Measurements from ENCODE around the gene DTNB. TPM values are rescaled to one million over a fixed set of nuclear protein-coding genes. Genes with fewer than 3 reads are reported as not detected.

DTNB gene
- total RNA-seq, 1 donor from 2014 or later, result 30.5 TPM

DNA sequence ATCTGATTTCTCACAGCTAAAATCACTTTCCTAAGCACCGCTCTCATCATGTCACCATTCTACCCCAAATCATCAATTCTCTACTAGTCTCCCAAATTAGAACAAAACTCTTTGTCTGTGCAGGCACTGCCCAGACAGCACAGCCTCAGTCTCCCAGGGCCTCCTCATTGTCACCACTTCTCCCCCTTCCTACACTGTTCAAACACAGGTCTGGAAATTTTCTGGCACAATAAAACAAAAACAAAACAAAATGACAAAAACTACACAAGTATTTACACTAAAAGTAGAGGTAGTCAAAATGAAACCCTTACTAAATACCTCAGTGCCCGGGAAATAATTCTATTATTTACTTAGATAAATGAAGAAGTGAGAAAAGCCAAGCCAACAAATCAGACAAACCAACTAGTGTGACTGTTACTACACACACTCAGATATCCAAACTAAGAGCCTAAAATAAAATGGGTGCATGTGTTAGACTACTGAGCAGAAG is 175.4 kb downstream of the DTNB start:
- H3K9me3 Mint-ChIP-seq, result no peaks in the 10 kb centered on the region
- H3K27ac Mint-ChIP-seq, result no peak overlapping the region
- H3K27me3 Mint-ChIP-seq, result no peaks in the 10 kb centered on the region
- no peak for DNase-seq
- H3K36me3 Mint-ChIP-seq (ENCODE audit: low read depth), result no peaks in the 10 kb centered on the region
- intact Hi-C loops (cut with micrococcal nuclease), result no loop called here
- no peak overlapping the region for H3K4me3 Mint-ChIP-seq
- peaks cover 9% of the 10 kb centered on the region for H3K4me1 Mint-ChIP-seq

DNA sequence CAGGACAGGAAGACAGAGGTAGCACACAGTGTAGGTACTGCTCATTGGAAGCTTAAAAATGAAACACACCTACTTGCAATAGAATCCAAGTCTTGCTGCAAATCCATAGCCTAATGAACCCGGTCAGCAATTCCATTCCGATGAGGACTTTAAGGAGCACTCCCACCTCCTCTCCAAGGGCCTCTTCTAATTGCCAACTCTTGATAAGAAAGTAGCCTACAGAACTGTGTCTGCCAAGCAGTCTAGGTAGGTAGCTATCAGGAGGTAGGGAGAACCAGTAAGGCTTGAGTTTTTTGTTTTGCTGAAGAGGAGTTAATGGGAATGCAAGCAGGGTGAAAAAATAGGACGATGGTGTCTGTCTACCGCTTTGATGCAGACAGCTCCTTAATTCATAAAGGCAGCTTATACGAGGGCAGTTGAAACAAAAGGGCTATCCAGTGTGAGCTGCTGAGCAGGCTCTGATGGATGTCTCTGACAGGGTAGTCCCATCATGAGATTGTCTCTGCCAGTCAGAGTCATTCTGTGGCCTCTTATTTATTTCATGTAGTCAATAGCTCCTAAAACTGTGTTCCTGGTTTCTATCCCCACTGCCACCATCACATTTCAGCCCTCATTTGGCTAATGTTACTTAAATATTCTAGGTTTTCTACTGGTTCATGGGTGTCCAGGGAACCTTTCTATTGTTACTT is 176.0 kb downstream of the DTNB start:
- peaks cover 12% of the 10 kb centered on the region for H3K4me1 Mint-ChIP-seq
- H3K36me3 Mint-ChIP-seq (ENCODE audit: low read depth), result no peaks in the 10 kb centered on the region
- H3K4me3 Mint-ChIP-seq, result no peak overlapping the region
- no peaks in the 10 kb centered on the region for H3K9me3 Mint-ChIP-seq
- intact Hi-C loops (cut with micrococcal nuclease), result no loop called here
- DNase-seq, result no peak
- no peak overlapping the region for H3K27ac Mint-ChIP-seq
- H3K27me3 Mint-ChIP-seq, result no peaks in the 10 kb centered on the region

DNA sequence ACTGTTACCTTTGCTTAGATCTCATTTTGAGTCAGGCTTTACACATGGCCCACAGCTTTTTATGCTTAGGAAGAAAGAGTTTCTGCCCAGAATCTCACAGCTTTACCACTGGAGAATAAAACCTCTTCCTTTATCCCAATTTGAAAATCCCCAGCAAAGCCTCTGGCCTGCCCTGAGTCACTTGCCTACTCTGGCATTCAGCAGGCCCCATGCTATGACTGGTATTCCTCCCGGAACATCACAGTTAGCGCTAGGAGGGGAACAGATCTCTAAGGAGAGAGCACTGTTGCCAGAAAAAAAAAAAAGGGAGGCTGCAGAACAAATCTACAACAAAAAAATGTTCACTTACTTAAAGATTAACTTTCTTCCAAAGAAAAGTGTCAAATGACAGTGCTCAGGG is 178.8 kb downstream of the DTNB start:
- Mint-ChIP-seq H3K4me1 (peaks cover 18% of the 10 kb centered on the region), H3K4me3 (no peak overlapping the region), H3K27me3 (no peaks in the 10 kb centered on the region), H3K27ac (no peak overlapping the region), H3K36me3 (ENCODE audit: low read depth) (no peaks in the 10 kb centered on the region), H3K9me3 (no peaks in the 10 kb centered on the region)
- intact Hi-C loops (cut with micrococcal nuclease), result loop anchor here (5.0 kb wide), 1 partner anchor 42 kb away; no protein-coding TSS in a partner anchor
- DNase-seq, result no peak

DNA sequence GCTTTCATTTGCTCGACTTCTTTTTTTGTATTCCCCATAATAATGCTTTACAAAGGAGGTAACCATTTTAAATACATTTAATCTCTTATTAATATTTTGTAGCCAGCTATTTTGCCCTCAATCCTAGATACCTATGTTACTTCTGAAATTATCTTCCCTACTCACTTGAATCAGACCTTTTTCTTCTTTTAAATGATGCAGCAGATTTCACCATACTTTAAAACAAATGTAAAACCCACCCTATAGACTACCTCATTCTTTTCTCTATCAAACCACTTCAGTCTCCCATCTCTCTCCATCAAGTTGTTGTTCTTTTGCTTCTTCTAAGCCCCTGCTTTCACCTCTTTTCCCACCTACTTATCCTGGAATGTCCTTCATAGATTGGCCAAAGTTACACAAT is 180.2 kb downstream of the DTNB start:
- no peak for DNase-seq
- Mint-ChIP-seq H3K27me3 (no peaks in the 10 kb centered on the region), H3K9me3 (no peaks in the 10 kb centered on the region), H3K36me3 (ENCODE audit: low read depth) (peaks cover 2% of the 10 kb centered on the region), H3K4me1 (peaks cover 18% of the 10 kb centered on the region), H3K27ac (no peak overlapping the region), H3K4me3 (no peak overlapping the region)
- intact Hi-C loops (cut with micrococcal nuclease), result loop anchor here (5.0 kb wide), 1 partner anchor 41 kb away; no protein-coding TSS in a partner anchor

GRCh38 chr2:25492726-25493125 is 180.7 kb downstream of the DTNB start:
- Mint-ChIP-seq H3K27me3 (no peaks in the 10 kb centered on the region), H3K4me1 (peaks cover 13% of the 10 kb centered on the region), H3K4me3 (no peak overlapping the region), H3K36me3 (ENCODE audit: low read depth) (peaks cover 4% of the 10 kb centered on the region), H3K27ac (no peak overlapping the region), H3K9me3 (no peaks in the 10 kb centered on the region)
- intact Hi-C loops (cut with micrococcal nuclease), result loop anchor here (5.0 kb wide), 1 partner anchor 40 kb away; no protein-coding TSS in a partner anchor
- DNase-seq, result no peak

GRCh38 chr2:25491966-25492532 is 181.3 kb downstream of the DTNB start:
- no peak for DNase-seq
- Mint-ChIP-seq H3K36me3 (ENCODE audit: low read depth) (peaks cover 7% of the 10 kb centered on the region), H3K9me3 (no peaks in the 10 kb centered on the region), H3K27me3 (no peaks in the 10 kb centered on the region), H3K4me1 (peaks cover 12% of the 10 kb centered on the region), H3K4me3 (no peak overlapping the region), H3K27ac (no peak overlapping the region)
- intact Hi-C loops (cut with micrococcal nuclease), result loop anchor here (5.0 kb wide), 1 partner anchor 40 kb away; no protein-coding TSS in a partner anchor

DNA sequence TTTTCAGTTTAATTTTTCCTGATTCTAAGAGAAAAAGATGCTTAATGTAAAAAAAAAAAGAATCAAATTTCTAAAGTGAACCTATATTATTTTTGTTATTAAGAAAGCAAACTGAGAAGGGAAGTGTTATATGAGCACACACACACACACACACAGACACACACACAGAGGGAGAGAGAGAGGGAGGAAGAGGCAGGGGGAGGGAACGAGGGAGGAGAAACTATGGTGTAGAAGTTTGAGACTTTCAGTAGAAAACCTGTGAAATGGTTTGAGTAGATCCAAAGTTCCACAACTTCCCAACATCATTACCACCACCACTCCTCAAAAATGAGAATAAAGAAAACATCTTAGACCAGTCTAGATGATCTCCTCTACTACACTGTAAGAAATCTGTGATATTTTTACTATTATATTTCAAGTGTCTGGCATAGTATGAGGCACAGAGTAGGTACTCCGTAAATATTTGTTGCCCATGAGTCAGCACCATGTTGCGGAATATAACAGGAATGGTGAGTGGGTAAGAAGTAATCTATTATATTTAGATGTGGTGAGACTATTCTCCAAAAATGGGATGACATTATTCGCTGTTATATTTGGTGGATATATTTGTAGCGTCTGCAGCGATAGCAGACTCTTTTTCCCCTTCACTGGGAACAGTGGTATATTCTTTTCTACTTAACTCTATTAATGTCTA is 182.2 kb downstream of the DTNB start:
- peaks cover 7% of the 10 kb centered on the region for H3K36me3 Mint-ChIP-seq (ENCODE audit: low read depth)
- H3K27me3 Mint-ChIP-seq, result no peaks in the 10 kb centered on the region
- no peak overlapping the region for H3K4me3 Mint-ChIP-seq
- no peaks in the 10 kb centered on the region for H3K9me3 Mint-ChIP-seq
- DNase-seq, result no peak
- peaks cover 12% of the 10 kb centered on the region for H3K4me1 Mint-ChIP-seq
- intact Hi-C loops (cut with micrococcal nuclease), result loop anchor here (5.0 kb wide), 1 partner anchor 39 kb away; no protein-coding TSS in a partner anchor
- H3K27ac Mint-ChIP-seq, result no peak overlapping the region

- Mint-ChIP-seq H3K36me3 (ENCODE audit: low read depth) (peaks cover 7% of the 10 kb centered on the region), H3K27me3 (no peaks in the 10 kb centered on the region), H3K4me3 (no peak overlapping the region), H3K9me3 (no peaks in the 10 kb centered on the region), H3K27ac (no peak overlapping the region), H3K4me1 (peaks cover 12% of the 10 kb centered on the region)
- intact Hi-C loops (cut with micrococcal nuclease), result loop anchor here (5.0 kb wide), 1 partner anchor 38 kb away; no protein-coding TSS in a partner anchor
- DNase-seq, result no peak
These were observed 183.2 kb downstream of the DTNB start for GRCh38 chr2:25490217-25490616.

DNA sequence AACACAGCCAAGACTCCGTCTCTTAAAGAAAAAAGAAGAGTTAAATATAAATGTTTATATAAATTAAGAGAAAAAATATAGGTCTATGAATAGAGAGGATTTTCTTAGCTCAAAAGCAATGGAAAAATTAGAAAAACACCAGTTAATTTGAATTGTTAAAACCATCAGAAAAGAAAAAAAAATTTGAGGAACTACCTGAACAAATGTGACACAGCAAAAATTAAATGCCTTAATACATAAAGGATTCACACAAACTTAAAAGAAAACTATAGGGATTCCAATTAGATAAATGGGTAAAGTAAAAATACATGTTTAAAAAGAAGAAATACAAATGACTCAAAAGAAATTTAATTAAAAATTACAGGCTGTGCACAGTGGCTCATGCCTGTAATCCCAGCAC is 183.7 kb downstream of the DTNB start:
- no peak for DNase-seq
- intact Hi-C loops (cut with micrococcal nuclease), result loop anchor here (5.0 kb wide), 1 partner anchor 37 kb away; no protein-coding TSS in a partner anchor
- no peak overlapping the region for H3K27ac Mint-ChIP-seq
- H3K9me3 Mint-ChIP-seq, result no peaks in the 10 kb centered on the region
- no peaks in the 10 kb centered on the region for H3K27me3 Mint-ChIP-seq
- no peak overlapping the region for H3K4me3 Mint-ChIP-seq
- H3K36me3 Mint-ChIP-seq (ENCODE audit: low read depth), result peaks cover 7% of the 10 kb centered on the region
- peaks cover 12% of the 10 kb centered on the region for H3K4me1 Mint-ChIP-seq

DNA sequence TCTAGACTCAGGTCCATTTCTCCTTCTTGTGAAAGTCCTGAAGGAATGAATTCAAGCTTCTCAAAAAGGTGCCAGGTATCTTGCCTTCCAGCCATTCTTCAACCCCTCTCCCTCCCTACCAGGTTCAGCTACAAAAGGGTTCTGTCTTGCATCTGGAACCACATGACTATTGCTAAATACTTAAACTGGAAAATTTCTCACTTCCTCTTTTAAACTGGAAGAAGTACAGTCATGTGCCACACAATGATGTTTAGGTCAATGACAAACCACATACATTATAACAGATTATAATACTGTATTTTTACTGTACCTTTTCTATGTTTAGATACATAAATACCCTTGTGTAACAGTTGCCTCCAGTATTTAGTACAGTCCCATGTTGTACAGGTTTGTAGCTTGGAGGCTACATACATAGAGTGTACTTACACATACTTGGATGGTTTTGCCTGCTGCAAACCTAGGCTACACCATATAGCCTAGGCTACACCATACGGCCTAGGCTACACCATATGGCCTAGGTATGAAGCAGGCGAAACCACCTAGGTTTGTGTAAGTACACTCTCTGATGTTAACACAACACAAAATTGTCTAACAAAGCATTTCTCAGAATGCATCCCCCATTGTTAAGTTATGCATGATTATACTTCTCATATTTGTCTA is 189.6 kb downstream of the DTNB start:
- H3K27ac Mint-ChIP-seq, result no peak overlapping the region
- intact Hi-C loops (cut with micrococcal nuclease), result no loop called here

GRCh38 chr2:25482341-25482740 is 191.0 kb downstream of the DTNB start:
- no peaks in the 10 kb centered on the region for H3K9me3 Mint-ChIP-seq
- DNase-seq, result no peak
- peaks cover 8% of the 10 kb centered on the region for H3K4me1 Mint-ChIP-seq
- peaks cover 4% of the 10 kb centered on the region for H3K36me3 Mint-ChIP-seq (ENCODE audit: low read depth)
- H3K27me3 Mint-ChIP-seq, result no peaks in the 10 kb centered on the region
- no peak overlapping the region for H3K4me3 Mint-ChIP-seq
- no peak overlapping the region for H3K27ac Mint-ChIP-seq
- intact Hi-C loops (cut with micrococcal nuclease), result no loop called here

More for the DNA sequence above, 189.6 kb downstream of the DTNB start:
- peaks cover 10% of the 10 kb centered on the region for H3K36me3 Mint-ChIP-seq (ENCODE audit: low read depth)
- H3K4me3 Mint-ChIP-seq, result no peak overlapping the region
- peaks cover 8% of the 10 kb centered on the region for H3K4me1 Mint-ChIP-seq
- no peak for DNase-seq
- no peaks in the 10 kb centered on the region for H3K27me3 Mint-ChIP-seq
- no peaks in the 10 kb centered on the region for H3K9me3 Mint-ChIP-seq

DNA sequence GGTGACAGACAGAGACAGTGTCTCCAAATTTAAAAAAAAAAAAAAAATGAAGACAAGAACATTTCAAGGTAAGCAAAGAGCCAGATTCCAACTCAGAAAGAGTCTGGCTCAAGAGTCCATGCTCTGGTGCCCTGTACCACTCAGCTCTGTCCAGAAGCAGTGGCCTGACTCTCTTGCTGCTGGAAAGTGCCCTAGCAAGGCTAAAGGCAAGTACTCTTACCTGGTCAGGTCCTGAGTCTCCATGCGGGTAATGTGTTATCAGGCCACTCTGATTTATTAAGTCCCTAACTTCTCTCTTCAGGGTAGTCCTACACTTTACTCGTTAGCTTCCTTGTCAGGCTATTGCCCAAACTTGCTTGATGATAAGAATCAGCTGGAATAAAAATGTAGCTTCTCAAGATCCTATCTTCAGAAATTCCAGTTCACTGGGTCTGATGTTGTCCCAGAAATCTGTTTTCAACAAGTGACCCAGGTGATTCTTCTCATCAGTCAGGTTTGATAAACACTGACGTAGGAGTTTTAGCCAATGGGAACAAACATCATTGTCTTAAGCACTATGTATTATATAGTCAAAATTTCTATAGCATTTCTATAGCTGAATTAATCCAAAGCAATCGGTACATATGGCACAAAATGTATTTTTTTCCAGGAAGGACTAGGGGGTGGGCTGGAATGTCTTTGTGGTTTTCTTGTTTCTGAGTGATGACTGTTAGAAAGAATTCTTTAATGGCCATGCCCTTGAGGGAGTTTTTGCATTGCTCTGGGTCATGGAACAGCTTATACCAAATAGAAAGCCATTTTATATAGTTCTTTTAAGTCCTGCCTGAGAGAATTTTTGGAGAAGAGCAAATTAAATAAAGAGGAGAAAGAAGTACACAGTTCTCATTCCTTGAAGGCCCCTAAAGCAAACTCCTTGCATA is 191.7 kb downstream of the DTNB start:
- H3K36me3 Mint-ChIP-seq (ENCODE audit: low read depth), result peaks cover 3% of the 10 kb centered on the region
- peaks cover 8% of the 10 kb centered on the region for H3K4me1 Mint-ChIP-seq
- no peaks in the 10 kb centered on the region for H3K27me3 Mint-ChIP-seq
- intact Hi-C loops (cut with micrococcal nuclease), result no loop called here
- DNase-seq, result no peak
- H3K4me3 Mint-ChIP-seq, result no peak overlapping the region
- H3K27ac Mint-ChIP-seq, result no peak overlapping the region
- no peaks in the 10 kb centered on the region for H3K9me3 Mint-ChIP-seq

DNA sequence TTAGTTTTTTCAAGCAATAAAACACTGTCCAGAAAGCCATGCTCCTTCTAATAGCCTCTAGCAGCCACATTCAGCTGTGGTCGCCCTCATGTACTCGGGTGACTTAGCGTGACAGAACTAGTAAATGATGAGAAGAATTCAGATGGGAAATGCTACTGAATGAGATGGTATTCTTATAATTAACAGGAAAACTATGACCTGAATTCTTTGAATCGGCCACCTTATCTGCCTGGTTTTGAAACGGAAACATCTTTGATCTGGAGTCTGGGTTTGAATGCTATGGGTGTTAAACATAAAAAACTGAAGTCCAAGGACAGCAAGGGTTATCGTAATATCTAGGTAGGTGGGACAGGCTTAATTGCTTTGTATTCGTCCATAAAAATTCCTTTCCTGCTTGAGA is 192.8 kb downstream of the DTNB start:
- H3K4me1 Mint-ChIP-seq, result peaks cover 8% of the 10 kb centered on the region
- intact Hi-C loops (cut with micrococcal nuclease), result no loop called here
- H3K27ac Mint-ChIP-seq, result no peak overlapping the region
- DNase-seq, result no peak
- H3K9me3 Mint-ChIP-seq, result no peaks in the 10 kb centered on the region
- H3K27me3 Mint-ChIP-seq, result no peaks in the 10 kb centered on the region
- peaks cover 5% of the 10 kb centered on the region for H3K36me3 Mint-ChIP-seq (ENCODE audit: low read depth)
- no peak overlapping the region for H3K4me3 Mint-ChIP-seq

All from activated CD4-positive, alpha-beta T cell treated with anti-CD3 and anti-CD28 coated beads, Interleukin-2, amount 10 ng/mL, durations not matched to agents 24 days and 14 days (primary cell).